SK-N-SH (cell line): ENCODE results near the gene BDKRB2.

Source experiments
- CTCF ChIP-seq: fragments of 200-600 bp; sonication (generic); IDR thresholded peaks from 2 replicates; pipeline ENCODE4 v1.6.1; 2017; ENCODE audit warnings: antibody characterized with exemption, mild to moderate bottlenecking, moderate library complexity
- FOSL2 ChIP-seq: IDR thresholded peaks from 2 replicates; pipeline ENCODE4 v1.4.0; 2012; ENCODE audit warnings: low read depth, mild to moderate bottlenecking, moderate library complexity, borderline replicate concordance
- FOXM1 ChIP-seq: IDR thresholded peaks from 2 replicates; pipeline ENCODE4 v1.4.0; 2012; ENCODE audit warnings: low read depth, mild to moderate bottlenecking
- MXI1 ChIP-seq: IDR thresholded peaks from 2 replicates; pipeline ENCODE4 v1.6.1; 2012; ENCODE audit warnings: mild to moderate bottlenecking, low read depth, low read length, improper control_type of control experiment
- RFX5 ChIP-seq: IDR thresholded peaks from 2 replicates; pipeline ENCODE4 v1.6.1; 2012; ENCODE audit warnings: mild to moderate bottlenecking, improper control_type of control experiment, low read length

- TF ChIP-seq FOXM1 (no peak), CTCF (no peak), RFX5 (no peak), FOSL2 (no peak), MXI1 (no peak)
These were observed 69.0 kb downstream of the BDKRB2 start for GRCh38 chr14:96273629-96274028.
